DND-41 (cell line): ENCODE data around the gene CIB2.

Experiments
- CTCF ChIP-seq: IDR thresholded peaks from 2 replicates; pipeline ENCODE4 v1.5.1; 2012; ENCODE audit warnings: borderline replicate concordance, low read length, moderate library complexity, mild to moderate bottlenecking; ENCODE audit not compliant: poor library complexity, severe bottlenecking; ENCODE audit errors: extremely low read depth
- EZH2 ChIP-seq: IDR thresholded peaks from 3 replicates; pipeline ENCODE4 v1.6.1; 2012; ENCODE audit warnings: borderline replicate concordance, low read depth, mild to moderate bottlenecking, moderate library complexity, low read length, inconsistent platforms; ENCODE audit not compliant: severe bottlenecking

- TF ChIP-seq CTCF, result no peak
- no peak for TF ChIP-seq EZH2
Observed at GRCh38 chr15:78120523-78120922, 10.7 kb downstream of the CIB2 start.
